ENCODE results near the gene ZFYVE9. TPM values are rescaled to one million over a fixed set of nuclear protein-coding genes. Genes with fewer than 3 reads are reported as not detected.

ZFYVE9 gene
- total and polyA plus RNA-seq, 2 of the 13 experiments (the other 11 are each of a cell fraction or from before 2014, with no cell fraction given): 9.2 to 19.8 TPM

DNA sequence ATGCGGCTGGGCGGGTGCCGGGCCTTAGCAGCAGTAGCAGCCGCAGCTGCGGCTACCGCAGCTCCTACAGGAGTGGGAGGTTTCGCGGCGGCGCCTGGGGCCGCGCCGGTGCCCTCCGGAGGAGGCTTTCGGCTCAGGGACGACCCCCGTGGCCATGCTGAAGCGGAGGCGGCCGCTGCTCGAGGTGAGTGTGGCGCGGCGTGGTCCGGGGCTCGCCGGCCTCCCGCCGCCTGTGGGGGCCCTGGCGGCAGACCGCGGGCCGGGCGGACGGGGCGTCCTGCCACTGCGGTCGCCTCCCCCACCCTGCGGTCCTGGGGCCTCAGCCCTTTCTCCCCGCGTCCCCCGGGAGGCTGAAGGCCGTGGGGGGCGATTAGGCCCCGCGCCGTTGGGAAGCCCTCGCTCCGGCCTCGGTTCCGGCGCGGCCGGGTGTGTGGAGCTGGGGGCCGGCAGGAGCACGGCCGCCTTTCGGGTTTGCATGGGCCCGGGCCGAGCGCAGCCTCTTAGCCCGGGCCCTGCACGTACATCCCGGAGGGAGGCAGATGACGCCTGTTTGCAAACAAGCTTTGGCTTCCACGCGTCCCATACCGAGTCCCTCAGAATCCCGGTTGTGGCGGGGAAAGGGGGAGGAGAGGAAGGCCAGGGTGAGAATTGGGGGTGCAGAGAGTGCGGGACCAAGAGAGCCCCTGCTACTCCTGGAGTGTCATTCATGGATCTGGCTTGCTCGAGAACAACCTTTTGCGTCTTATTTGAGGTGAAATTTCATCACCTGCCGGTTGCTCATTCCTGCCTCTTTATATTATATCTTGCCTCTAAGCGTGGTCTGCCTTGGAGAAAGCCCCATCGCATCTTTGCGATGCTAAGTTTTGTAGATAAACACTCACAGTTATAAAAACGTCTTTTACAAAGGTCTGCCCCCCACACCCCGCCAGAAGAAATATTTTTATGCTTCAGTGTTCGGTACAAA is 613 bp downstream of the ZFYVE9 start (continued):
- no peak for TF ChIP-seq ZNF597 (CRISPR knock-in tag; IDR thresholded peaks at IDR 0.05)
- TF ChIP-seq ZNF678 (CRISPR knock-in tag; IDR thresholded peaks at IDR 0.05): peak; percentile 15; the same call in 1 of the 2 replicates
- no peak for TF ChIP-seq ZNF124 (CRISPR knock-in tag; IDR thresholded peaks at IDR 0.05)
- no peak for TF ChIP-seq ZNF292 (CRISPR knock-in tag; IDR thresholded peaks at IDR 0.05; ENCODE audit: borderline replicate concordance, low read depth)
- no peak for TF ChIP-seq TBP (CRISPR knock-in tag; IDR thresholded peaks at IDR 0.05)
- no peak for TF ChIP-seq ZNF609 (CRISPR knock-in tag; IDR thresholded peaks at IDR 0.05; ENCODE audit: borderline replicate concordance)
- TF ChIP-seq AHR (CRISPR knock-in tag; IDR thresholded peaks at IDR 0.05): no peak
- TF ChIP-seq HNRNPK (IDR thresholded peaks at IDR 0.05; ENCODE audit: low read depth, low read length, poor library complexity, severe bottlenecking): no peak
- TF ChIP-seq ELF3 (CRISPR knock-in tag; IDR thresholded peaks at IDR 0.05): no peak
- TF ChIP-seq KAT8 (CRISPR knock-in tag; IDR thresholded peaks at IDR 0.05): no peak
- no peak for TF ChIP-seq ZNF724P (CRISPR knock-in tag; IDR thresholded peaks at IDR 0.05; ENCODE audit: borderline replicate concordance)
- no peak for TF ChIP-seq ATF7 (IDR thresholded peaks at IDR 0.05)
- TF ChIP-seq ATF7 (CRISPR knock-in tag; IDR thresholded peaks at IDR 0.05): no peak
- no peak for TF ChIP-seq PHF20 (CRISPR knock-in tag; IDR thresholded peaks at IDR 0.05)
- TF ChIP-seq MIER2 (CRISPR knock-in tag; IDR thresholded peaks at IDR 0.05): no peak
- TF ChIP-seq ZNF713 (CRISPR knock-in tag; IDR thresholded peaks at IDR 0.05): no peak
- TF ChIP-seq, protein P1, sequence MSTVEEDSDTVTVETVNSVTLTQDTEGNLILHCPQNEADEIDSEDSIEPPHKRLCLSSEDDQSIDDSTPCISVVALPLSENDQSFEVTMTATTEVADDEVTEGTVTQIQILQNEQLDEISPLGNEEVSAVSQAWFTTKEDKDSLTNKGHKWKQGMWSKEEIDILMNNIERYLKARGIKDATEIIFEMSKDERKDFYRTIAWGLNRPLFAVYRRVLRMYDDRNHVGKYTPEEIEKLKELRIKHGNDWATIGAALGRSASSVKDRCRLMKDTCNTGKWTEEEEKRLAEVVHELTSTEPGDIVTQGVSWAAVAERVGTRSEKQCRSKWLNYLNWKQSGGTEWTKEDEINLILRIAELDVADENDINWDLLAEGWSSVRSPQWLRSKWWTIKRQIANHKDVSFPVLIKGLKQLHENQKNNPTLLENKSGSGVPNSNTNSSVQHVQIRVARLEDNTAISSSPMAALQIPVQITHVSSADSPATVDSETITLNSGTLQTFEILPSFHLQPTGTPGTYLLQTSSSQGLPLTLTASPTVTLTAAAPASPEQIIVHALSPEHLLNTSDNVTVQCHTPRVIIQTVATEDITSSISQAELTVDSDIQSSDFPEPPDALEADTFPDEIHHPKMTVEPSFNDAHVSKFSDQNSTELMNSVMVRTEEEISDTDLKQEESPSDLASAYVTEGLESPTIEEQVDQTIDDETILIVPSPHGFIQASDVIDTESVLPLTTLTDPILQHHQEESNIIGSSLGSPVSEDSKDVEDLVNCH (CRISPR knock-in tag; IDR thresholded peaks at IDR 0.05): no peak
- TF ChIP-seq BRD4 (CRISPR knock-in tag; IDR thresholded peaks at IDR 0.05): no peak
- no peak for TF ChIP-seq ZNF737 (CRISPR knock-in tag; IDR thresholded peaks at IDR 0.05; ENCODE audit: borderline replicate concordance)
- TF ChIP-seq, protein P2, sequence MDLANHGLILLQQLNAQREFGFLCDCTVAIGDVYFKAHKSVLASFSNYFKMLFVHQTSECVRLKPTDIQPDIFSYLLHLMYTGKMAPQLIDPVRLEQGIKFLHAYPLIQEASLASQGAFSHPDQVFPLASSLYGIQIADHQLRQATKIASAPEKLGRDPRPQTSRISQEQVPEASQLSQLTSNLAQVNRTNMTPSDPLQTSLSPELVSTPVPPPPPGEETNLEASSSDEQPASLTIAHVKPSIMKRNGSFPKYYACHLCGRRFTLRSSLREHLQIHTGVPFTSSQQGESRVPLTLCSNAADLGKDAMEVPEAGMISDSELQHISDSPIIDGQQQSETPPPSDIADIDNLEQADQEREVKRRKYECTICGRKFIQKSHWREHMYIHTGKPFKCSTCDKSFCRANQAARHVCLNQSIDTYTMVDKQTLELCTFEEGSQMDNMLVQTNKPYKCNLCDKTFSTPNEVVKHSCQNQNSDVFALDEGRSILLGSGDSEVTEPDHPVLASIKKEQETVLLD (CRISPR knock-in tag; IDR thresholded peaks at IDR 0.05; ENCODE audit: low read depth): peak; percentile 14; the same call in 1 of the 2 replicates

All from HepG2 (cell line).